NCI-H1694 (cell line): Measurements from ENCODE around the gene ANTKMT.
"Not testable (repeated sequence)": the region's sequence is repeated elsewhere in the genome, so short reads cannot be mapped to it uniquely, and the experiment has no call there.

ENCODE experiments used
- DNase-seq: peaks from one replicate; lab custom pipeline; 2025; lab: John Stamatoyannopoulos, UW

The ANTKMT gene

GRCh38 chr16:681746-682427, 39.1 kb upstream of the ANTKMT start:
- DNase-seq: no peak

- DNase-seq: no peak
Observed at GRCh38 chr16:682493-683395, 38.2 kb upstream of the ANTKMT start.

DNA sequence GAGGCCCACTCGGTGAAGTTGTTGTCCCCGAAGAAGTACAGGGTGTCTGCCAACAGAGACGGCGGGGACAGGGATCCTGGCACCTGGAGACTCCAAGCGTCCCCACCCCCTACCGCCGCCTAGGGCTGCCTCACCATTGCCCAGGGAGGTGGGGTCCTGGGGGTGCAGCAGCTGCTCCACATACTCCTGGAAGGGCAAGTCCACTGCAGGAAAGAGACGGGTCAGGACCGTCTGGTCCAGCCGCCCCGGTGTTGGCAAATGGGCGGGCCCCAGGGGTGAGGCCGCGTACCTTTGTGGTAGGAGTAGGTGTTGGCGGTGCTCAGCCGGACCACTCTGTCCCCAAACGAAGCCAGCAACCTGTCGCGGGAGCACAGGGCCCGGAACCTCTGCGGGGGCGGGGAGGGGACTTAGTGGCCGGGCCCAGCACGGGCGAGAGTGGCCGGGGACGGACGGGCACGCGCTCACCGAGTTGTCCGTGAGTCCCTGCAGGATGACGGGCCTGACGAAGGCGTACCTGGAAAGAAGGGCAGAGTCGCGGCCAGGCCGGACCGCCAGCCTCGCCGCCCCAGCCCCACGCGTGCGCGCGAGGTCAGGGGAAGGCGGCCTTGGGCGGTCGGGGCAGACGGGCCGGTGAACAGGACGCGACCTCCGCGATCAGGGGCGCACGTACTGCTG, 37.4 kb upstream of the ANTKMT start:
- DNase-seq: no peak

DNA sequence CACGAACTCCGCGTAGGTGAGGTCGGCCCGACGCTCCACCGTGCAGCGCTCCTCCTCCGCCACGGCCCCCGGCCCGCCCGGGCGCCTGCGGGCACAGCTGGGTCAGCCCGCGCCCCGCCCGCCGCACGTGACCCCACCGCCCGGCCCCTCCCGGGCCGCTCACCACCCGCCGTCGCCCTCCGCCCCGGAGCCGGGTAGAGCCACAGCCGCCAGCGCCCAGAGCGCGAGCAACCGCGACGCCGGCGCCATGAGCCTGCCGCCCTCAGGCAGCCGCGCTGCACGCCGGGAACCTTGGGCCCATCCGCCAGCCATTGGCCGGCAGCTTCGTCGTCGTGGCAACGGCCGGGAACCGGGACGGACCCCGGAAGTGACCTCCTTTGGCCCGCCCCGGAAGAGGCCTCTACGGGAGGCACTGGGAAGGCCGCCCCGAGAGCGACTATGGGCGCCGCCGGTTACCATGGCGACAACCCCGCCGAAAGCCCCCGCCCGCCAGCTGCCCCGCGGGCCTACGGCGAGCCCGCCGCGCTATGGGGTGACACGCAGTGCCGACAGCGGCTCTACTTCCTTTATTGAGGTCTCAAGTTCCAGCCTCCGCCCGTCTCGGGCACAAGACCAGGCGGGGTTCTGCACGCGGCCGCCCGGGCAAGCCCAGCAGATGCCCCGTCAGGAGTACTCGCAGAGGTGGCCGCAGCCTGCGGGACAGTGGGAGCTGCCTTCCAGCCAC, 36.7 kb upstream of the ANTKMT start, which contains the start of gene JMJD8:
TSS of gene JMJD8 (minus strand) at position 264 of the 724 bp plus-strand sequence. CDS start at position 249, 15 bp downstream.
- DNase-seq: peak; percentile 80

DNA sequence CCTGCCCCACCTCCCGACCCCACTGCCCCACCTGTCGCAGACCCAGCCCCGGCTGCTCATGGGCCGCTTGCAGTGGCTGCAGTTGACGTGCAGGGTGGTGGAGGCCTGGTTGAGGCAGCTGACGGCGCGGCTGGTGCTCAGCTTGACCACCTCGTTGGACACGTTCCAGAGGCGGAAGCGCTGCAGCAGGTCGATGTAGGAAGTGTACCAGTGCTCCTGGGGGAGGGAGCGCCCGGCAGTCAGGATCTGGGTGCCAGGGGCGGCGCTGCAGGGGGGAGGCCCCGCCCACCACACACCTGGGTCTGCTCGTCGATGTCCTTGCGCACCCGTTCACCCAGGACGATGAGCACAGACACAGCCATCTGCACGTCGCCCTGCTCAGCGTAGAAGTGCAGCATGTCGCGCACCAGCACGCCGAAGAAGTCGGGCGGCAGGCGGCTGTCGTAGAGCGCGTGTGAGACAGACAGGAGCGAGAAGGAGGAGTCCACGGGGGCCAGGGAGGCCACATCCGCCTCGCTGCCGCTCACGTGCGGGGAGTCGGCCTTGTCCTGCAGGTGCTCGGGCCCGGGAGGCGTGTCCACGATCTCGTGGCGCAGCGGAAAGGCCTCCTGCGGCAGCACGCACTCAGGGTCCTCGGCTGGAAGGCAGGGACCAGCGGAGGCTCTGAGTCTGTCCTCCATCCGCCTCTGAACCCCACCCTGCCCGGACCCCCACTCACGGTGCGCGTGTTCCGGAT, 35.8 kb upstream of the ANTKMT start:
- no peak for DNase-seq

DNA sequence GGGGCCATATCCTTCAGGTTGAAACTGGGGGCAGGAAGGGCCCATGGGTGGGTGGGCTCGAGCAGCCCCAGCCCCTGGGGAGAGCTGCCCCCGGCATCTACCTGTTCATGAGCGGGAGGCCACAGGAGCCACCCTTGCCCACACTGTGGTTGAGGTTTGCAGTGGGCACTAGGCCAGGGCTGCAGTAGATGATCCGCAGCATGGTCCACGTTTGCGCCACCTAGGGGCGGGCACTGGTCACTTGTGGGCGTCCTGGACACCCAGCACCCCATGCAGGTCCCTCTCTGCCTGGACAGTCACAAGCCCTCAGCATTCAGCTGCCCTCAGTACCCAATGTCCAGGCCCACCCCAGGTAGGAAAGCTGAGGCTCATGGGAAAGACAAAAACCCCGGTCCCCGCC, 35.0 kb upstream of the ANTKMT start:
- no peak for DNase-seq

GRCh38 chr16:686459-687260, 34.3 kb upstream of the ANTKMT start:
- no peak for DNase-seq

DNA sequence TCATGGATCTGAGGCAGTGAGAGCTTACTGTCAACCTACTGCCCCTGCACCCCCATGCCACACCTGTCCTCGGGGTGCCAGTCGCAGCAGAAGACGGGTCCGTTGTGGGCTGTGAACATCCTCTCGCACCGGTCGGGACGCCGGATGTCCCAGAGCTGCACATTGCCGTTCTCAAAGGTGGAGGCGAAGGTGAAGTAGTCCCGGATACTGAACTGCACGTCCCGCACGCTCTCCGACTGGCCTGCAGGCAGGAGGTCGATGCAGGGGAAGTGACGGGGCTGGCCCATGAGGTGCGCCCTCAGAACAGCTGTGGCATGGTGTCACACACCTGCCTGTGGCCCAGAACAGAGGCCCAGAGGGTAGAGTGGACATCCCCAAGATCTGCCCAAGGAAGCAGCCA, 33.4 kb upstream of the ANTKMT start:
- no peak for DNase-seq

- DNase-seq: no peak
Observed at GRCh38 chr16:689175-689897, 31.6 kb upstream of the ANTKMT start.

- DNase-seq: not testable (repeated sequence)
Observed at GRCh38 chr16:691242-691641, 29.7 kb upstream of the ANTKMT start.

DNA sequence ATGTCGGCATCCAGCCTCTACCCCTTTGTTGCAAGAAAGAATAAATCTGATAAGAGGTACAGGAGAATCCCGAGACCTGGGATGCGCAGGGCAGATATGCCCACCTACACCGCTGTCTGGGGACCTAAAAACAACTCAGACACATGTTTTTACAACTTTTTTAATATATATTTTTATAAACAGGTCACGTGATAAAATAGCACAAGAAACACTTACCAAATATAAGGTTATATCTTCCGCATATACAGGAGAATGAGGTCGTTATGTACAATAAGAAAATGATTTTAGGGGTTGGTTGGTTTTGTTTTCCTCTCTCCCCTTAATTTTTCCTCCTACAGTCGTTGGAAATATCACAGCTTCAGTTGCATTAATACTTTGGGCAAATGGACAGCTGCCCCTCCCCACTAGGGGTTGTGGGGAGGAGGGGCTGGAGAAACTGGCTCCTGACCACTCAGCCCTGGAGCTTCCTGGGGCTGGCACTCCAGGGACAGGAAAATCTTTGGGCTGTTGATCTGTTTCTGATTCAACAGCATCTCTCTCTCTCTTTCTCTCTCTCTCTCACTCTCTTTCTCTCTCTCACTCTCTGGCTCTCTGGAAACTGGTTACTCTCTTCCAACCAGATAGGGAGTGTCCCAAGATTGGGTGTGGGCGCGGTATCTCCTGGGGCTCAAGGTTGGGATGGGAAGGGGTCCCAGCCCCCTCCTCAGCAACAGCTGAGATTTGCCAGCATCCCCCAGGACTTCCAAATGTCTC, 28.4 kb upstream of the ANTKMT start:
- DNase-seq: no peak

GRCh38 chr16:693364-693763, 27.6 kb upstream of the ANTKMT start:
- no peak for DNase-seq

GRCh38 chr16:693766-694165, 27.2 kb upstream of the ANTKMT start:
- DNase-seq: no peak

DNA sequence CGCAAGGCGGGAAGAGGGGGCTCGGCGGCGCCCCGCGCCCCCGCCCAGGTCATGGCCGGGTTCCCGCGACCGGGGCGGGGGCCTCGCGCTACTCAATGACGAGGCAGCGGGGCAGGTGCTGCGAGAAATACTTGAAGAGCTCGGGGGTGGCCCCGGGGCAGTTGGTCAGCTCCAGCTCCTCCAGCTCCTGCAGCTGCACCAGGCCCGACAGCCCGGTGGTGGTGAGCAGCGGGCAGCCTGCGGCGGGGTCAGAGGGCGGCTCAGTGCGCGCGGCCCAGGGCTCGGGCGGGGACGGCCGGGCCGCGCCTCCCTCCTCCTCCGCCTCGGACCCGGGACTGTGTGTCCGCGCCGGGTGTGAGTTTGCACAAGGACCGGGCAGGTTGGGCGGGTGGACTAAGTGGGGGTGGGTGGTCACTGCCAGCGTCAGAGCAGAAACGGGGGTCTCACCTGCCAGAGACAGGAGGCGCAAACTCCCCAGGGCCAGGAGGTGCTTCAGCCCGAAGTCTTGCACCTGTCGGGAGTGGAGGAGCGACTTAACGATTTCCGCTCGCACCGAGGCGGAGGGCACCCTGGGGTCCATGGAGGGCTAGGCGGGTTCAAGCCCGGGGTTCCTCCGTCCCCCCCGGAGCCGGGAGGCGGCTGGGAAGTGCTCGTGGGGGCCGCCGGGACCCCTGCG, 26.6 kb upstream of the ANTKMT start:
- no peak for DNase-seq

DNA sequence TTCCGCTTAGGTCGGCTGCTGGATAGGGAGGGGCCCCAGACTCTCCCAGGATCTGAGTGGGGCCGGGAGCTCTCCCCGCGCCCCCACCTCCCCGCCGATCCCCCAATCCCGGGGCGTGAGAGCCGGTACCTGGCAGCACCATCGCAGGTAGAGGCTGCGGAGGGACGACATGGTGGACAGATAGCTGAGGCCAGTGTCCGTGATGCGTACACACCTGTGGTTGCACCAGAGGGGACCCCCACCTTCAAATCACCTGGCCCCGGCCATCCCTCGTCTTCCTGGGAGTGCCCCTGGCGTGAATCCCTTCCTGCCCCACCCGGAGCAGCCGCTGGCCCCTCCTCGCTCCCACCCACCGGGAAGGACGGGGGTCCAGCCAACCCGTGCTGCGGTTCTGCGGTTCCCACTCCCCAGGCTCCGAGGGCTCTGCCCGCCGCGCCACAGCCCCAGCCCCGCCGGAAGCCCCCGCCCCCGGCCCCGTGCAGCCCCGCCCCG, 26.0 kb upstream of the ANTKMT start:
- DNase-seq: no peak

DNA sequence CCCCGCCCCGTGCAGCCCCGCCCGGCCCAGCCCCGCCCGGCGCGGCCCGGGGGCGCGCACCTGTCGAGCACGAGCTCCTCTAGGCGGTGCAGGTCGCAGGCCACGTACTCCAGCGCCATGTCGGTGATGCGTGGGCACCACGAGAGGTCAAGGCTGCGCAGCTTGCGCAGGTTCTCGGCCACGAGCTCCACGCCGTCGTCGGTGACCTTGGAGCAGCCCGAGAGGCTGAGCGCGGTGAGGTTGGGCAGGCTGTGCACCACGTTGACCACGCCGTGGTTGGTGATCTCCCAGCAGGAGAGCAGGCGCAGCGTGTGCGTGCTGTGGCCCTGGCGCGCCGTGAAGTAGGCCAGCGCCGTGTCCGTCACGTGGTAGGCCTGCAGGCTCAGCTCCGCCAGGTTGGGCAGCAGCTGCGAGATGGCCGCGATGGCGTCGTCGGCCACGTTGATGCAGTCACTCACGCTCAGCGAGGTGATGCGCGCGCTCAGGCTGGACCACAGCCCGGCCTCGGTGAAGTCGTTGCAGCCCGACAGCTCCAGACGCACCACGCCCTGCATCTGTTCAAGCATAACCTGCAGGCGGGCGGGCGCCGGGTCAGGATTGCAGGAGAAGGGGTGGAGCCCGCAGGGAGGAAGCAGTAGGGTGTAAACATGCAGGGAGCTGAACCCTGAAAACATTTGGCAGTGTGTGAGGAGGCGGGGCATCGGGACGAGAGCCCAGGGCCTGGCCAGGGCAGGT, 25.4 kb upstream of the ANTKMT start:
- no peak for DNase-seq

GRCh38 chr16:698911-699671, 21.9 kb upstream of the ANTKMT start:
- DNase-seq: no peak
